Keratinocyte (primary cell): ENCODE results near the gene STIM1. TPM values are rescaled to one million over a fixed set of nuclear protein-coding genes. Genes with fewer than 3 reads are reported as not detected.

ENCODE experiments used
- DNase-seq: peaks from one replicate; pipeline ENCODE4 v3.0.0-alpha.2; 2011; ENCODE audit warnings: low read depth, missing footprints, low spot score
- FAIRE-seq: peaks from 2 replicates; lab custom pipeline; 2011; peaks lifted over from hg19 to GRCh38; lab: Jason Lieb, UNC
- H2AFZ ChIP-seq: 2 replicates; pipeline ENCODE4 v1.6.0; 2012; ENCODE audit warnings: low read length, control low read depth, inconsistent platforms; ENCODE audit not compliant: control insufficient read depth
- H3K27ac ChIP-seq: 2 replicates; pipeline ENCODE4 v1.5.1; 2011; ENCODE audit warnings: low read length; ENCODE audit not compliant: control insufficient read depth, insufficient read depth
- H3K27me3 ChIP-seq: 3 replicates; pipeline ENCODE4 v1.6.0; 2011; ENCODE audit warnings: low read length; ENCODE audit not compliant: control insufficient read depth, insufficient read depth; ENCODE audit errors: extremely low read depth
- H3K36me3 ChIP-seq, 2 experiments: 2 replicates in 1 of 2; 3 replicates in 1 of 2; pipeline ENCODE4 v1.5.1; 2011; ENCODE audit warnings: low read length in 2 of 2, mild to moderate bottlenecking in 1 of 2; ENCODE audit not compliant: control insufficient read depth in 2 of 2, insufficient read depth in 2 of 2; ENCODE audit errors: extremely low read depth in 1 of 2
- H3K4me1 ChIP-seq: 3 replicates; pipeline ENCODE4 v1.5.1; 2011; ENCODE audit warnings: low read length; ENCODE audit not compliant: control insufficient read depth, insufficient read depth; ENCODE audit errors: extremely low read depth
- H3K4me2 ChIP-seq: 3 replicates; pipeline ENCODE4 v1.6.0; 2011; ENCODE audit warnings: low read depth, low read length; ENCODE audit not compliant: control insufficient read depth, insufficient read depth; ENCODE audit errors: extremely low read depth
- H3K4me3 ChIP-seq, 3 experiments: fragments of 200-600 bp in 1 of 3; sonication (generic) in 1 of 3; 2 replicates in 2 of 3; 3 replicates in 1 of 3; pipeline ENCODE4 v1.5.1; 2011 to 2016; ENCODE audit warnings: low read length in 3 of 3, mild to moderate bottlenecking in 3 of 3, control low read depth in 2 of 3, inconsistent platforms in 1 of 3, low read depth in 1 of 3, mixed read lengths in 1 of 3, mixed run types in 1 of 3, moderate library complexity in 1 of 3; ENCODE audit not compliant: control insufficient read depth in 2 of 3, insufficient read depth in 2 of 3; ENCODE audit errors: extremely low read depth in 1 of 3
- H3K79me2 ChIP-seq: 2 replicates; pipeline ENCODE4 v1.6.0; 2012; ENCODE audit warnings: low read length; ENCODE audit not compliant: control insufficient read depth, insufficient read depth
- H3K9ac ChIP-seq: 3 replicates; pipeline ENCODE4 v1.6.0; 2011; ENCODE audit warnings: low read length; ENCODE audit not compliant: control insufficient read depth, insufficient read depth; ENCODE audit errors: extremely low read depth
- H3K9me1 ChIP-seq: 3 replicates; pipeline ENCODE4 v1.6.0; 2011; ENCODE audit warnings: low read length; ENCODE audit not compliant: control insufficient read depth, insufficient read depth; ENCODE audit errors: extremely low read depth
- H3K9me3 ChIP-seq: 2 replicates; pipeline ENCODE4 v1.5.1; 2012; ENCODE audit warnings: low read depth, low read length; ENCODE audit not compliant: control insufficient read depth
- H4K20me1 ChIP-seq: 3 replicates; pipeline ENCODE4 v1.6.0; 2011; ENCODE audit warnings: low read length; ENCODE audit not compliant: control insufficient read depth, insufficient read depth; ENCODE audit errors: extremely low read depth
- EZH2 ChIP-seq: IDR thresholded peaks from one replicate; pipeline ENCODE4 v1.6.1; 2012; ENCODE audit warnings: inconsistent platforms, mild to moderate bottlenecking, low read length, moderate library complexity
- dilution Hi-C: fragments of 300-500 bp; cut with MboI; formaldehyde crosslinking; loops from one replicate; pipeline ENCODE4 v1.7.0; 2020; ENCODE audit warnings: low sequenced_read_pairs; ENCODE audit not compliant: extremely low pct_ligation_motif_present
- polyA plus RNA-seq, 5 experiments: library from polyadenylated mRNA; depleted of rRNA in 3 of 5; stranded (reverse) in 3 of 5; stranded (forward) in 1 of 5; unstranded in 1 of 5; fragments of >200 nt; gene quantifications; 1 replicate in 1 of 5; 2 replicates in 3 of 5; 3 replicates in 1 of 5; pipeline versions ENCODE4 v1.2.1 to v1.2.3, GENCODE V29; 2011 to 2012; ENCODE audit warnings: missing spikeins in 2 of 5, low read depth in 1 of 5, low replicate concordance in 1 of 5
- TF ChIP-seq, protein P1 (sequence below), 3 experiments: IDR thresholded peaks in 1 of 3; conservative IDR thresholded peaks in 1 of 3; optimal IDR thresholded peaks in 1 of 3; 2 replicates in 2 of 3; 3 replicates in 1 of 3; pipeline versions ENCODE3 to v1.5.1; 2011; ENCODE audit warnings: low read length in 3 of 3, mild to moderate bottlenecking in 3 of 3, moderate library complexity in 2 of 3, control low read depth in 1 of 3, inconsistent platforms in 1 of 3; ENCODE audit not compliant: insufficient read depth in 2 of 3; ENCODE audit errors: extremely low read depth in 1 of 3

Gene STIM1
- polyA plus RNA-seq, 1 donor (not counting 4 experiments of a cell fraction or from before 2014, with no cell fraction given) = 23.7 TPM

DNA sequence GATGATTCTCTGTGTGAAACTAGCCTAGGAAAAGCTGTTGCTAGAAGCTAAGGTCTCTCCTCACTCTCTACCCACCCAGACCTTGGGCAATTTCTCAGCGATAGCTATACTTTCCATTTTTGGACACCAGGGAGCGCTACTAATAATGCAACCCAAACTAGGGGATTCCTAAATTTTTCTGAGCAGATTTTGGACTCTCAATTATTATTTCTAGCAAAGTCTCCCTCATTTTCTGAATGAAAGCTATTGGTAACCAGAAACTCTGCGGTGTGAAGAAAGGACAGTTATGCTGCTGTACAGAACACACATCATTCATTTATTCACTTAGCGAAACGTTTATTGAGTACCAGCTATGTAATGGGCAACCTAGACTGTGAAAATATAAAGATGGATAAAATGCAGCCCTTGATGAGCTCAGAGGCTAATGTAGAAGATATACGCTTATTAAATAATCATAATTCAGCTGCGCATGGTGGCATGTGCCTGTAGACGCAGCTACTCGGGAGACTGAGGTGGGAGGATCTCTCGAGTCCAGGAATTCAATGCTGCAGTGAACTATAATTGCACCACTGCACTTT, 6.1 kb upstream of the STIM1 start:
- Histone ChIP-seq H3K4me2 (no peak overlapping the region), H3K36me3 (no peaks in the 10 kb centered on the region), H3K9me1 (no peaks in the 10 kb centered on the region), H3K9ac (no peak overlapping the region), H3K4me1 (peaks cover 4% of the 10 kb centered on the region), H2AFZ (no peak overlapping the region), H3K27ac (no peak overlapping the region), H3K79me2 (no peaks in the 10 kb centered on the region), H4K20me1 (no peaks in the 10 kb centered on the region), H3K4me3 (no peak overlapping the region), H3K27me3 (no peaks in the 10 kb centered on the region), H3K9me3 (no peaks in the 10 kb centered on the region)
- DNase-seq (no peak), FAIRE-seq (peak; percentile 78)
- dilution Hi-C loops = no loop called here
- no peak for TF ChIP-seq EZH2
- TF ChIP-seq, protein P1, sequence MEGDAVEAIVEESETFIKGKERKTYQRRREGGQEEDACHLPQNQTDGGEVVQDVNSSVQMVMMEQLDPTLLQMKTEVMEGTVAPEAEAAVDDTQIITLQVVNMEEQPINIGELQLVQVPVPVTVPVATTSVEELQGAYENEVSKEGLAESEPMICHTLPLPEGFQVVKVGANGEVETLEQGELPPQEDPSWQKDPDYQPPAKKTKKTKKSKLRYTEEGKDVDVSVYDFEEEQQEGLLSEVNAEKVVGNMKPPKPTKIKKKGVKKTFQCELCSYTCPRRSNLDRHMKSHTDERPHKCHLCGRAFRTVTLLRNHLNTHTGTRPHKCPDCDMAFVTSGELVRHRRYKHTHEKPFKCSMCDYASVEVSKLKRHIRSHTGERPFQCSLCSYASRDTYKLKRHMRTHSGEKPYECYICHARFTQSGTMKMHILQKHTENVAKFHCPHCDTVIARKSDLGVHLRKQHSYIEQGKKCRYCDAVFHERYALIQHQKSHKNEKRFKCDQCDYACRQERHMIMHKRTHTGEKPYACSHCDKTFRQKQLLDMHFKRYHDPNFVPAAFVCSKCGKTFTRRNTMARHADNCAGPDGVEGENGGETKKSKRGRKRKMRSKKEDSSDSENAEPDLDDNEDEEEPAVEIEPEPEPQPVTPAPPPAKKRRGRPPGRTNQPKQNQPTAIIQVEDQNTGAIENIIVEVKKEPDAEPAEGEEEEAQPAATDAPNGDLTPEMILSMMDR (optimal IDR thresholded peaks at IDR 0.05 in 1 of 3, IDR thresholded peaks at IDR 0.05 in 1 of 3, conservative IDR thresholded peaks at IDR 0.05 in 1 of 3; ENCODE audit: extremely low read depth in 1 of 3, insufficient read depth in 2 of 3, low read length in 3 of 3) = peak; percentile 55 to 67 (median 57)

DNA sequence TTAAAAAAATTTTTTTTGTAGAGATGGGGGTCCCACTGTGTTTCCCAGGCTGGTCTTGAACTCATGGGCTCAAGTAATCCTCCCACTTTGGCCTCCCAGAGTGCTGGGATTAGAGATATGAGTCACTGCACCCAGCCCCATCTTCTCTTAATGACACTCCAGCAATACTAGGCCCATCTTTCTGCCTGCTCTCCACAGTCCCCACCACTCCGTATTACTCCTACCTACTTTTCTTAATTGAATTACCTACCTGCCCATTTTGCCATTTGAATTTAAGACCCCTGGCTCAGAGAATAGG, 2.0 kb upstream of the STIM1 start:
- Histone ChIP-seq H3K9me3 (no peaks in the 10 kb centered on the region), H3K27ac (no peak overlapping the region), H2AFZ (no peak overlapping the region), H3K36me3 (no peaks in the 10 kb centered on the region), H3K4me1 (peaks cover 27% of the 10 kb centered on the region), H3K4me2 (no peak overlapping the region), H3K79me2 (peaks cover 29% of the 10 kb centered on the region), H3K9me1 (no peaks in the 10 kb centered on the region), H4K20me1 (no peaks in the 10 kb centered on the region), H3K9ac (no peak overlapping the region), H3K27me3 (no peaks in the 10 kb centered on the region), H3K4me3 (no peak overlapping the region)
- dilution Hi-C loops = loop anchor here (25.0 kb wide), 1 partner anchor 209 kb away; no protein-coding TSS in a partner anchor
- no peak for FAIRE-seq
- DNase-seq = no peak
- TF ChIP-seq EZH2 = no peak
- TF ChIP-seq, protein P1 (optimal IDR thresholded peaks at IDR 0.05 in 1 of 3, IDR thresholded peaks at IDR 0.05 in 1 of 3, conservative IDR thresholded peaks at IDR 0.05 in 1 of 3; ENCODE audit: extremely low read depth in 1 of 3, insufficient read depth in 2 of 3, low read length in 3 of 3) = no peak
